ENCODE measurements around the gene CHMP6.

DNA sequence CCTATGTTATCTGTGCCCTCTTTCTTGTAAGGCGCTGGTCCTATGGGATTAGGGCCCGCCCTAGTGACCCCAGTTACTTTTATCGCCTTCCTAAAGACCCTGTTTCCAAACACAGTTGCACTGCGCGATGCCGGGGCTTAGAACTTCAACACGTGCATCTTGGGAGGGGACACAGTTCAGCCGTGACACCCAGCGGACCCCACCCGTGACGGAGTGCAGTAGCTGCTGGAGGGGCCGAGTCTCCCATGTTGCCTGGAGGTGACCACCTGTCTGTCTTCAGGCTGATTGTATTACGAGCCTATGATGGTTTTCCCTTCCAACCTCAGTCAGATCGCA is 52.8 kb downstream of the CHMP6 start:
- TF ChIP-seq, protein P1, sequence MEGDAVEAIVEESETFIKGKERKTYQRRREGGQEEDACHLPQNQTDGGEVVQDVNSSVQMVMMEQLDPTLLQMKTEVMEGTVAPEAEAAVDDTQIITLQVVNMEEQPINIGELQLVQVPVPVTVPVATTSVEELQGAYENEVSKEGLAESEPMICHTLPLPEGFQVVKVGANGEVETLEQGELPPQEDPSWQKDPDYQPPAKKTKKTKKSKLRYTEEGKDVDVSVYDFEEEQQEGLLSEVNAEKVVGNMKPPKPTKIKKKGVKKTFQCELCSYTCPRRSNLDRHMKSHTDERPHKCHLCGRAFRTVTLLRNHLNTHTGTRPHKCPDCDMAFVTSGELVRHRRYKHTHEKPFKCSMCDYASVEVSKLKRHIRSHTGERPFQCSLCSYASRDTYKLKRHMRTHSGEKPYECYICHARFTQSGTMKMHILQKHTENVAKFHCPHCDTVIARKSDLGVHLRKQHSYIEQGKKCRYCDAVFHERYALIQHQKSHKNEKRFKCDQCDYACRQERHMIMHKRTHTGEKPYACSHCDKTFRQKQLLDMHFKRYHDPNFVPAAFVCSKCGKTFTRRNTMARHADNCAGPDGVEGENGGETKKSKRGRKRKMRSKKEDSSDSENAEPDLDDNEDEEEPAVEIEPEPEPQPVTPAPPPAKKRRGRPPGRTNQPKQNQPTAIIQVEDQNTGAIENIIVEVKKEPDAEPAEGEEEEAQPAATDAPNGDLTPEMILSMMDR (IDR thresholded peaks at IDR 0.05), result no peak
- no peak for TF ChIP-seq ZFX (IDR thresholded peaks at IDR 0.05; ENCODE audit: borderline replicate concordance)

All from 22Rv1 (cell line).